RWPE2 (cell line): ENCODE results near the gene CTNNA2.

Experiments
- ATAC-seq: fragments of 200-7000 bp; cut with Tn5 transposase; 3 replicates; pipeline ENCODE4 v1.9.1; 2021; ENCODE audit warnings: low read depth
- DNase-seq: peaks from one replicate; pipeline ENCODE4 v3.0.0-alpha.2; 2020; ENCODE audit warnings: low spot score
- H3K27ac ChIP-seq: fragments of 450-650 bp; 2 replicates; pipeline ENCODE4 v1.5.1; 2017; ENCODE audit warnings: mild to moderate bottlenecking; ENCODE audit not compliant: poor library complexity, severe bottlenecking
- H3K27me3 ChIP-seq: fragments of 250-450 bp; sonication (Bioruptor Pico); 2 replicates; pipeline ENCODE4 v1.5.1; 2021; ENCODE audit warnings: mild to moderate bottlenecking, moderate library complexity; ENCODE audit not compliant: insufficient read depth, poor library complexity, severe bottlenecking
- H3K36me3 ChIP-seq: fragments of 250-450 bp; sonication (Bioruptor Pico); 2 replicates; pipeline ENCODE4 v1.5.1; 2020; ENCODE audit warnings: low read depth, mild to moderate bottlenecking, moderate library complexity
- H3K4me1 ChIP-seq: fragments of 250-450 bp; sonication (Bioruptor Pico); 2 replicates; pipeline ENCODE4 v1.5.1; 2021; ENCODE audit warnings: mild to moderate bottlenecking, moderate library complexity; ENCODE audit not compliant: insufficient read depth, poor library complexity, severe bottlenecking
- H3K4me3 ChIP-seq: fragments of 250-450 bp; sonication (Bioruptor Pico); 2 replicates; pipeline ENCODE4 v1.5.1; 2021; ENCODE audit warnings: mild to moderate bottlenecking, moderate library complexity; ENCODE audit not compliant: severe bottlenecking
- H3K9me3 ChIP-seq: fragments of 250-450 bp; sonication (Bioruptor Pico); 2 replicates; pipeline ENCODE4 v1.5.1; 2021; ENCODE audit warnings: mild to moderate bottlenecking, moderate library complexity; ENCODE audit not compliant: severe bottlenecking
- CTCF ChIP-seq: fragments of 450-650 bp; IDR thresholded peaks from one replicate; pipeline ENCODE4 v1.5.1; 2017; ENCODE audit warnings: mild to moderate bottlenecking, moderate library complexity; ENCODE audit not compliant: poor library complexity, severe bottlenecking

Gene CTNNA2

GRCh38 chr2:79915455-79915854, 402.6 kb downstream of the CTNNA2 start:
- Histone ChIP-seq H3K4me3 (no peak overlapping the region), H3K9me3 (no peaks in the 10 kb centered on the region), H3K36me3 (no peaks in the 10 kb centered on the region), H3K27me3 (no peaks in the 10 kb centered on the region), H3K27ac (no peak overlapping the region), H3K4me1 (no peaks in the 10 kb centered on the region)
- no peak for TF ChIP-seq CTCF
- DNase-seq (no peak), ATAC-seq (no peak)

GRCh38 chr2:79916285-79916684, 403.4 kb downstream of the CTNNA2 start:
- Histone ChIP-seq H3K27ac (no peak overlapping the region), H3K9me3 (no peaks in the 10 kb centered on the region), H3K36me3 (no peaks in the 10 kb centered on the region), H3K27me3 (no peaks in the 10 kb centered on the region), H3K4me3 (no peak overlapping the region), H3K4me1 (no peaks in the 10 kb centered on the region)
- DNase-seq (no peak), ATAC-seq (no peak)
- no peak for TF ChIP-seq CTCF

GRCh38 chr2:79920512-79921076, 407.7 kb downstream of the CTNNA2 start:
- no peak overlapping the region for H3K4me3 ChIP-seq
- ATAC-seq, result no peak
- no peaks in the 10 kb centered on the region for H3K9me3 ChIP-seq
- no peak overlapping the region for H3K27ac ChIP-seq
- no peak for TF ChIP-seq CTCF
- no peak for DNase-seq
- peaks cover 4% of the 10 kb centered on the region for H3K27me3 ChIP-seq
- no peaks in the 10 kb centered on the region for H3K36me3 ChIP-seq
- no peaks in the 10 kb centered on the region for H3K4me1 ChIP-seq

GRCh38 chr2:79929624-79930023, 416.8 kb downstream of the CTNNA2 start:
- DNase-seq (no peak), ATAC-seq (no peak)
- Histone ChIP-seq H3K4me3 (no peak overlapping the region), H3K9me3 (no peaks in the 10 kb centered on the region), H3K27me3 (no peaks in the 10 kb centered on the region), H3K4me1 (no peaks in the 10 kb centered on the region), H3K36me3 (no peaks in the 10 kb centered on the region), H3K27ac (no peak overlapping the region)
- no peak for TF ChIP-seq CTCF

GRCh38 chr2:79935046-79935732, 422.3 kb downstream of the CTNNA2 start:
- no peak for ATAC-seq
- Histone ChIP-seq H3K4me3 (no peak overlapping the region), H3K36me3 (no peaks in the 10 kb centered on the region), H3K9me3 (no peaks in the 10 kb centered on the region), H3K4me1 (no peaks in the 10 kb centered on the region), H3K27ac (no peak overlapping the region), H3K27me3 (peaks cover 4% of the 10 kb centered on the region)
- no peak for DNase-seq
- no peak for TF ChIP-seq CTCF
